Stromal cell of bone marrow (primary cell): ENCODE measurements around the gene SLC44A1.

Source experiments
- DNase-seq: peaks from one replicate; pipeline ENCODE4 v3.0.0-alpha.2; 2012; ENCODE audit warnings: low read depth

The SLC44A1 gene

DNA sequence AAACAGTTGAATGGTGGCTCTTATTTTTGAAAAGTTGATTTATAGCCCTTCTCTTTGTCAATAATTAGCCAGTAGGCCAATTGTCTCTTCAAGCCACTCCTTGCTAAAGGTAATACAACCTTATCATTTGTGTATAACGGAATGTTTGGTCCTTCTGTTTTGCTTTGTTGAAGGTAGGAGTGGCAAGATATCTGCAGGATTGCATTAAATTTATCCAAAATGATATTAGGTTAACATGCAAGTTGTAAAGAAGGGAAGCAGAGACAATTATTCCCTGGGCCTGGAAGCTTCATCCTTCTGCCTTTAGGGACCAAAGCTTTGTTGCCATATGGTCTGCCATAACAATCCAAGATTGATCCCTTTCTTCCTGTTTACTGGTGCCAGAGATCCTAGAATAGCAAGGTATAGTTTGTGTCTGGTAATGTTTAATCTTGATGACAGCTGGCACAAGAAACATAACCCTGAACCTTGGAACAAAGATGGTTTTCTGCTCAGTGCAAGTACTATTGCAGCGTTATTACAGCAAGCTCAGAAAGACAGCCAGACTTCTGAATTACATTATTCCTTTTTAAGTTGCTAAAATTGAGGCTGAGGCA lies 187.9 kb downstream of the SLC44A1 start:
- no peak for DNase-seq

DNA sequence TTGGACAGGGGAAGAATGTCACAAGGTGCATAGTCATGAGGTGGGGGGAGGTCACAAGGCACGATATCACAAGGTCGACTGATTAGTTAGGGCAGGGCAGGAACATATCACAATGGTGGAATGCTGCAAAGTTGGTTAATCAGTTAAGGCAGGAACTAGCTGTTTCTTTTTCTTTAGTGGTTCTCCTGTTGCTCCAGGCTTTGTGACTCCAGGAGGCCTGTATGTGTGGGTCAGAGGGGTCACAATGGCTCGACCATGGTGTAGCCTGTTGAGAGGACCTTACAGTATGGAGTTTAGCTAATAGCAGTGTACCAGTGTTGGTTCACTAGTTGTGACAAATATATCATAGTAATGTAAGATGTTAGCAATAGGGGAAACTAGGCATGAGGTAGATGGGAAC lies 191.0 kb downstream of the SLC44A1 start:
- no peak for DNase-seq

DNA sequence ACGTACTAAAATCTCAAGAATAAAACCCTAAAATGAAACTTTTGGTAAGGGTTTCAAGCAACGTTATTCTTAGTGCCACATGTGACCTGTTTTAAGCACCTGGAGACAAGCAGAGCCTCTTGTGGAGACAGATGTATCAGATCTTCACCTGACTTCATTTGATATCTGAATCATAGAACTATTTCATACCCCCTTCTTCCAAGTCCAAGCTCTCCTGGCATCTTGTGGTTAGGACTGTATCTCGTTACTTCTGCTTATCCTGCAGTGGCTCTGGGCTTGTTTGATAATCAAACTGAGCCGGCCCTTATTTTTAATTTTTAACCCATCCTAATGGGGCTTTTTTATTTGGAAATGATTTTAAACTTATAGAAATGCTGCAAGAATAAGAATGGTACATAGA lies 192.3 kb downstream of the SLC44A1 start:
- no peak for DNase-seq

DNA sequence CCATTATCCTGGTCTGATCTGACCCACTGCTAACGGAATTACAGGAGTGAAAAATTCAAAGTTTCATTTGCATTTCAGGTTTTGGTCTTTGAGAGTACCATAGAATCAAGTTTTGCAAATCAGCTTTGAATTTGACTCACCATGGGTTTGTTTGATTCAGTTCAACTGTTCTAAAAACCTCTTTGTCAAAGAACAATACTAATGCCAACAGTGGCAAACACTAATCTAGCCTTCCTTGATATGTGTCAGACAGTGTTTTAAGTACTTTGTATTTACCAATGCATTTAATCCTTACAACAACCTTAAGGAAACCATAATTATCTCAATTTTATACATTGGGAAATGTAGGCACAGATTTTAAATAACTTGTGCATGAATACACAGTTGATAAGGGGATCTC lies 193.3 kb downstream of the SLC44A1 start:
- no peak for DNase-seq

DNA sequence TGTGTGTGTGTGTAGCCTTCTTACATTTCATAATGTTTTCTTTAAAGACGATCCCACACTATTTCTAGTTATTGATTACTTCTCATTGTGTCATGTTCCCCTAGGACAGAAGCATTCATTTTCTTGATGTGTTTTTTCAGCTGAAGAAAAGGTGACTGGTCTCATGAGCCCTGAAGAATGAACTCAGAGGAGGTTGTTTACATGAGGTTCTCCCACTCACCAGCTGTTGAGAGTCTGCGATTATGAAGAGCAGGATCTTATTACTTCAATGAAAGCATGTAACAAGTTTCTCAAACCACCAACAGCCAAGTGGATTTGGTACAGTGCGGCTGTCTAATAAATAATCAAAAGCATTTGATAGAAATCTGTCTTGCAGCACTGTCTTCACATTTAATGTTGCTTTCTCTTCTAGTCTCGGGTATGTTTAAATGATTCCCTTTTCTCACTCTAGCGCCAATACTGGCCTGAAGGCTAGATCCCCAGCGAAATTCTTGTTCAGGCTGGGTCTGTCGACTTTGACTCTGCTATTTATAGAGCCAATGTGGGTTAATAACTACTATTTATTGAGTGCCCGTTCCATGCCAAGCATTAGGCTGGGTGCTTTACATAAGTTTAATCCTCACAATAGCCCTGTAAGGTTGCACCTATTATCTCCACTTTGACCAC lies 193.8 kb downstream of the SLC44A1 start:
- no peak for DNase-seq

DNA sequence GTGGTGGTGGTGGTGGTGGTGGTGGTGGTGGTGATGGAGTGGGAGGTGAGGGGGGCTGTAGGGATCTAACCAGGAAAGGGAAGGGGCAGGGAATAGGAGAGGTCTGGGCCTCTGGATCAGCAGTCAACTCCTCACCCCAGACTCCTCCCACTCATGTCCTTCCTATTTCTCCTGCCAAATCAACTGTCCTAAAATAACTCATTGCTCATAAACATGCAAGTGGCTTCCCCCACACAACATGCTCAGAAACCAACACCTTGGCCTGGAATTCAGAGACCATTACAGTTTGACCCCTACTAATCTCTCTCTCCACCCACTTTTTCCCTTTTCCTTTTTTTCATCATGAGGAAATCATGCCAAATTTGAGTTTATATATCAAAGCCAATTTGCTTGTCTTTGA lies 195.0 kb downstream of the SLC44A1 start:
- DNase-seq = no peak

DNA sequence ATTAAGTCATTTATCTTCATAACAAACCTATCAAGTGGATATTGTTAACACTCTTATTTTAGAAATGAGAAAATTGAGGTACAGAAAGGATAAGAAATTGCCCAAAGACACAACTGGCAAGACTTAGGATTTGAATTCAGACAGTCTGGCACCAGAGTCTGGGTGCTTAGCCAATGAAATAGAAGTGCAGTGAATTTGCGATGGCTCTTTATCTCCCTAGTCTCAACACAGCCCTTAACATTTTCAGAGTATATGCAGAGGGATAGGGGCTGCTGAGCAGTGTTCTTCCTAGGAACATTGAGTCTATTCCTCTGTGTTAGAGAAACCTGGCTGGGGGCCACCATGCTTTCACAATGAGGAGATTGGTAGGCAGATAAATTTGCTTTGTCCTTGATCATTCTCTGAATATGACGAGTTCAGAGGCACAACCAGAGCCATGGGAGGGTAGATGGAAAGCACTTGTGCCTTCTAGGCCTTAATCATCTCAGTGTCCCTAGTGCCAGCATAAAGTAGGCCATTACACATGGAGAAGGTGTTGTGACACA lies 197.2 kb downstream of the SLC44A1 start:
- no peak for DNase-seq

DNA sequence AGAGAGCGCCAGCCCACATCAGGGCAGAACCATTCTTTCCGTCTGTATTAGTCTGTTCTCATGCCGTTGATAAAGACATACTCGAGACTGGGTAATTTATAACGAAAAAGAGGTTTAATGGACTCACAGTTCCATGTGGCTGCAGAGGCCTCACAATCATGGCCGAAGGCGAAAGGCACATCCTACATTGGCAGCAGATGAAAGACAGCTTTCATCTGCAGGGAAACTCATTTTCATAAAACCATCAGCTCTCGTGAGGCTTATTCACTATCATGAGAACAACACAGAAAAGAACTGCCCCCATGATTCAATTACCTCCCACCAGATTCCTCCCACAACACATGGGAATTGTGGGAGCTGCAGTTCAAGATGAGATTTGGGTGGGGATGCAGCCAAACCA lies 198.7 kb downstream of the SLC44A1 start:
- no peak for DNase-seq

DNA sequence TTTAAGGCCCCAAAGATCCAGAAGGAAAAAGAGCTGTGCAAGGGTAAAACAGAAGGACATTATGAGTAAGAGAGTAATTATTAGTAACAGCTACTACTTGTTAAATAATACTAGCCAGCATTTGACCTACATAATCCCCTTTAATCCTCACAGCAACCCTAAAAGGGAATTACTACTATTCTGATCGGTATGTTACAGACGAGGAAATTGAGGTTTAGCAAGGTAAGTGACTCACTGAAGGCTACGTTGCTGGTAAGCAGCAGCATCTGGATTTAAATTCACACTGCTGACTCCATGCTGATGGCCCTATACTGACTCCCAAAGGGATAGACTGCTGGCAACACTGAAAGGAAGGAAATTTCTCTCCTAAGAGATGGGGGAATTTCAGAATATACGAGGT lies 199.7 kb downstream of the SLC44A1 start:
- DNase-seq = no peak

DNA sequence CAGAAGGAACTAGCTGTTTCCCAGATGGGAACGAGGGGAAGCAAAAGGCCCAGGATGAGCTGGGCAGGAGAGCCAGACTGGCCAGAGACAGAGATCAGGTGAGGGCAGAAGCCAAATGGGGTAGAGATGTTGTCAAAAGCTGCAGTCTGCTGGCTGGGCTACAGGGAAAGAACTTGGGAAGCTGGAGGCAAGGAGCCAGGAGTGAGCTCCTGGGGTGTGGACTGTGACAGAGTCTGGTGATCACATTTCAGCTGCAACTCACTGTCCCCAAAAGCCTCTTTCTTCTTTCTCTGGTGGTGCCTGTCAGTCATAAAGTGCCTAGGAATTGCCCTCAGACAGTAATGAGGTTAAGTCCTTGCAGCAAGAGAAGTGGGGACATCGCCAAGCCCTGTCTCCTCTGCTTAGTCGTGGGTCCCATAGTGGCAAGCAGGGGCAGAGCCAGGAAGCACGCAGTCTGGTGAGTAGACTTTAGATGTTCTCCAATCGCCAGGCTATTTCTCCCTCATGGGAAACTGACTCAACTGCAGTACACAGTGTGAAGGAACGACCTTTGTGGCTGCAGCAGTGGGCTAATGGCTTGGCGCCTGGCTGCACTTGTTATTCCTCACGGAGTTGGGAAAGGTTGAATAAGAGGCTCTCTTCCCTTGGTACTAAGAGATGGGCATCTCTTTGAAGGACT lies 200.9 kb downstream of the SLC44A1 start:
- peak; percentile 33 for DNase-seq

DNA sequence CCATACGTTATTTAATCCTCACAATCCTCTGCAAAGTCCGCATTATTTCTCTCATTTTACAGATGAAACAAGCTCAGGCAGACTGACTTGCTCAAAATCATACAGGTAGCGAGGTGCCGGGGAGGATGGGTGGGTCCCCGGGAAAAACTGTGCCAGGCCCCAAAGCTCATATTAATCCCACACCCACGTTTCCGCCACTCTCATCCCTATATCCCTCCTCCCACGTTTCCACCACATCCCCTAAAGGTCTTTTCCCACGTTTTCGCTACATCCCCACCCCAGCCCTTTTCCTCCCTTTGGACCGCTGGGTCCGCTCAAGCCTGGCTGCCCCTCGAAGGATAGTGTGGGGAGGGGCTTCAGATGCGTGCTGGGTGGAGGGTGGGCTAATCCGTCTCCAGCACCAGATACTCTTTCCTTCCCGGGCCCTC lies 202.9 kb downstream of the SLC44A1 start:
- no peak for DNase-seq

DNA sequence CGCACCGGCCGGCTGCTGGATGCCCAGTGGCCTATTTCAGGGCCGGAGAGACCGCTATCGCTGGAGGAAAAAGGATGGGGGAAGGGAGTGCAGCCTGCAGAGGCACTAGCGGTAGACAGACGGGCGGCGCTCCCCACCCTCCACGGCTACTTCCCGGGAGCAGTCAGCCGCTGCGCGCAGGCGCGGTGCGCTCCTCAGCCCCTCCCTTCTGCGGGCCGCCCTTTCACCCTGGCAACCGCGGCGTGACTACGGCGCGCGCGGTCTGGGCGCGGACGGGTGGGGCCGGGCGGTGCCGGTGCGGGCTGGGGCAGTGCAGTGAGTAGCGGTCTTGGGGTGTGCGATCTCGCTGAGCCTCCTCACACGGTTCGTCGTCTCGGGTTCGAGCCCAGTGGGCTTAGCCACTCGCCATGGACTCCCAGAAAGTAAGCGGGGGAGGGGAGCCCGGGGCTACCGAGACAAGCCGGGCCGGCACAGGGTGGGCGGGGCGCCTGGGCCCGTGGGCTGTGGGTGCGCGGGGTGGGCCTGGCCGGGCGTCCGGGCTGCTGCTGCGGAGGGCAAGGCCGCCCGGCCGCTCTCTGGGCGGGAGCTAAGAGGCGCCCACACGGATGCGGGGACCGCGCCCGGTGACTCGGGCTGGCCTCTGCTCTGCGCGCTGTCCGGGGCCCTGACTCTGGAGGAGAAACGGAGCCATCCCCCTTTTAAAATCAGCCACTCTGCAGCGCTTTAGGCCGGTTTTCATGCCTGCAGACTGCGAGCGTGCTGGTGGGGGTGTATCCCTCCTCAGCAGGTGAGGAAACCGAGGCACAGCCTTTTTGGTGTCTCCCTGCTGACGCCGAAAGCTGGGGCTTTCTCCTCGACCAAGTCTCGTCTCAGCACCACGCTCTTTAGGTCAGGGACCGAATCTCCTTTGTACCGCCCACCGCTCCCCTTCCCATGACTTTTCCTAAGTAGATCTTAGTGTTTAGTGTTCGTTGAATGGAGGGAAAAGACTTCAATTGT lies 203.7 kb downstream of the SLC44A1 start, which contains the start of gene FSD1L:
Gene FSD1L, plus strand, starts transcription at position 221 of the 999 bp plus-strand sequence. Its CDS starts 187 bp downstream, at position 408.
- DNase-seq = peak; percentile 80

DNA sequence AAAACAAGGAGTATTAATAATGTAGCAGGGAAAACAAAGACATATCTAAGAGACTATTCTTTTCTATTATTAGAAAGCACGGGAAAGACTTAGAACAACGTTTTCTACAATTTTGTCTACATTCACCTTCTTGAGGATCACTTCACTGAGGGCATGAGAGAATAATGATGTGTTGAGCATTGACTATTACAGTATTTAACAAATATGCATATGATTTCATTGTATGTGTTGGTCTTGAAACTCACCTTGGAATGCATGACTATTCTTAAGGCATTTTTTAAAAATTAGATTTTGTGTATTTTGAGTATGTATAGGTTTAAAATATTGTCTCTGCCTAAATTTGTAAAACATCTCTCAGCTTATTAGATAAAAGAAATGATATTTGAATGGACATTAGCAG lies 204.6 kb downstream of the SLC44A1 start:
- no peak for DNase-seq

DNA sequence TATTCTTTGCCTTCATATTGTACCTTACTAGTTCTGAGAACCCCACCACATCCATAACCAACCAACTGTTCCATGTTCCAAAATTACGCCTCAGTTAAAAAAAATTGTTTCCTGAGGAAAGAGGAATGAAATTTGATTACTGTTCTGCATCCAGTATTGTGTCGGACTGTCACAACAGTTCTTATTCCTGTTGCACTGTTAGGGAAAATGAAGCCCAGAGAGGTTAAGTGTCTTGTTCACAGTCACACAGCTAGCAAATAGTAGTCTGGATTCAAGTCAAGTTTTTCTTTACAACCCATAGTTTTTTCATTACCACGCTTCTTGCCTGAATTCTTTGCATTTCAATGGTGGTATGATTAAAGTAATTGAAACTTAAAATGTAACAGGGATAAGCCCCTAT lies 207.7 kb downstream of the SLC44A1 start:
- no peak for DNase-seq

DNA sequence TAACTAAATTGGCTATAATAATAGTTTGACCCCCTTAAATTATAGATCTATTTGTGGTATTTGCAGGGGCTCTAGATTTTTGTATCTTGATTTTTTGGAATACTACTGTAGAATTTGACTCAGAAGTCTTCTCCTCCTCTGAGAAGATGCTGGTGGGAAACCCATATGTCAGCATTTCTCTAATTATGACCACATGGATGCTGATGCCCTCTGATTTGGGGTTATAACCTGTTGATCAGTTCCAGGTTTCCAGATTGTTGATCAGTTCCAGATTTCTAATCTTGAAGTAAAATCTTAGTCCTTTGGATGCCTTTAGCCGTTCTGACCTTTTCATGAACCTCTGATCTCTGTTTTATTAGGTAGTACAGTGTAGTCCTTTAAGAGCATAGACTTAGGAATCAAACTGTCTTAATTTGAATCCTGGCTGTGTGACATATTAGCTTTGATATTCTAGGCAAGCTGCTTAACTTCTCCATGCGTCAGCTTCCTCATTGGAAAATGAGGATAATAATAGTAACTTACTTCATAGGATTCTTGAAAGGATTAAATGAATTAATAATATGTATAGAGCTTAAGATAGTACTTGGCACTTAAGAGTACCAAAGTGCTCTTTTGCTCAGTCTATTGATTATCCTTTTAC lies 211.5 kb downstream of the SLC44A1 start:
- DNase-seq = no peak

DNA sequence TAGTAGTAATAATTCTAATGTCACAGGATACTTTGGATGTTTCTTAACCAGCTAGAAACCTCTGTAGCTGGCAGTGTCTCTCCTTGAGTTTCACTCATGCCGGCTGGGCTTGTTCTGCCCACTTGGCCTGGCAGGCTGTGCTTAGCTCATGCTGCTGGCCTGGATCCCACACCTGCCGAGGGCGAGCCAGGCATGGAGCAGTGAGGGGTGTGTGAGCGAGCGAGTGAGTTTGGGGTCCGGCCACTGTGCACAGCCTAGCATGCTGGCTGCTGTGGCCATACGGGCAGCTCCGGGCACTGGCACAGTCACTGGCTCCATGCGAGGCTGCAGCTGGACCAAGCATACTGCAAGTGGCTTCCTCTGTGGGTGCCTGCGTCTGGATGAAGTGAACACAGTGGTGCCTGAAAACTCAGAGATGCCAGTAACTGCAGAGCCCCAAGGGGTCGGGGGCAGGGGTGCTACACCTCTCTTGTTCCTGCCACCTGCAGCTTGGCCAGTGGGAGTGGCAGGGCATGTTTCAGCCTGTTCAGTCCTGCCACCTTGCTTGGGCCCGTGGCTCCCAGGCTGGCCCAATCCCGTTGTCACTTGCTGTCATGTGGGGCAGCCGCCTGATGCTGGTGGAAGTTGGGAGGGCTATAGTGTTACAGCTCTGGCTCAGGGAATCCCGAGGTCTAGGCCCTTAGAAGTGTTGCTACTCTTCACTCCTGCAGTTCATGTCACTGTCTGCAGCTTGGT lies 213.3 kb downstream of the SLC44A1 start:
- DNase-seq = no peak

DNA sequence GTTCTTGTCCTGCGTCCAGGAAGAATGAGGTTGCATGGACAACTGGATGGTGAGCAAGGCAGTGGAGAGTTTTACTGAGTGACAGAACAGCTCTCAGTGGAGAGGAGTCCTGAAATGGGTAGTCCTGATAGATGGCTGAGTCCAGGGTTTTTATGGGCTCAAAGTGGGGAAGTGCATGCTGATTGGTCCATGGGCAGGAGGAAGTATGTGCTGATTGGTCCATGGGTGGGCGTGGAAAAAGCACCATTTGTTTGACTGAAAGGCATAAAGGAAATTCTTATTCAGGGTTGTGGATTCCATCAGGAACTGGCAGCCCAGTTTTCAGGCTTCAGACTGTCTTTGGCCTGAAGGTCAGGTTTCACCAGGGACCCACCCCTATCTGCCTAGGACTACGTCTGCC lies 214.0 kb downstream of the SLC44A1 start:
- no peak for DNase-seq

DNA sequence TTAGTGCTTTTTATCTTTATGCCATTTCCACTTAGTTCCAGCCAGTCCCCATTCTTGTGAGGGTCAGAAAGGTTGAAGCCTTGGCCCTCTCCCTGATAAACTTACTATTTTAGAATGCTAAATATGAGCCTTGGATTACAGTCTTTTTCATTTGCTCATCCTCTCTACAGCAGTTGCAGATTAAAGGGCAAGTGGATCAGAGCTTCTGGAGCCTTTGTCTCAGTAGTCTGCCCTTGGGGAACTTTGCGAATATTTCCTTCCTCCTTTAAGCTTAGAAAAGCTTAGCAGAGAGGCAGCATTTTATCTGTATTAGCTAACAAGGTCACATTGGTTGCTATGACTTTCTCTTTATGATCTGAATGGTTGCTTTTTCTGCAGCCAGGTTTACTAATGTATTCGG lies 214.9 kb downstream of the SLC44A1 start:
- DNase-seq = no peak

DNA sequence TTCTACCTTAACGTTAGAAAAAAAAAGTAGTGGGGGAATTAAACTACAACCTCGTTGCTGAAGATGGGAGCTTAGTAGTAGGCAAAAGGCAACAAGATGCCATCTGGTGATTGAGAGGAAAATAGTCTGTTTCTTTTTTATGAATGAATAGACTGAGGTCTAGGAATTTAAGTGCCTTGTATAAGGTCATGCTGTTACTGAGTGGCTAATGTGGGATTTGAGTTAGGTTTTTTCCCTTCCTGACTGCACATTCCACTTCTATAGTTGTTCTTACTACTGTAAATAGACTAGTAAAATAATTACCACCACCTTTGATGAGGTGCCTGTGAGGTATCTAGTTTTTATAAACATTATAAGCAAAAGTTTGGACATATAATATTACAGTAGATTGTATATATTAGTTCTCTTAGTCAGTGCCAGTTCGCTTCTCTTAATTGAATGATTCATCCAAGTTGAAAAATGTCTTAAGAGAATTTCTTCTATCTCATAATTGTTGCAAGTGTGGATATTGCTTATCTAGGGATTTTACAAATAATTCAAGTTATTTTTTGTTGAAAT lies 222.5 kb downstream of the SLC44A1 start:
- DNase-seq = no peak

DNA sequence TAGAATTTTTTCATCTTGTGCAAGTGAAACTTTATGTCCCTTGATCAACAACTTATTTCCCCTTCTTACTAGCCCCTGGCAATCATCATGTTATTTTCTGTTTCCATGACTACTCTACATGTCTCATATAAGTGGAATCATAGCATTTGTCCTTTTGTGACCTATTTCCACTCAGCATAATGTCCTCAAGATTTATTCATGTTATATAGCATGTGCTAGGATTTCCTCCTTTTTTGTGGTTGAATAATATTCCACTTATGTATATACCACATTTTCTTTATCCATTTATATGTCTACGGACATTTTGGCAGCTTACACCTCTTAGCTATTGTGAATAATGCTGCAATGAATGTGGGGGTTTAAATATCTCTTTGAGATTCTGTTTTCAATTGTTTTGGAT lies 224.4 kb downstream of the SLC44A1 start:
- DNase-seq = no peak
